ENCODE measurements around the gene VSIG4.

- TF ChIP-seq CTCF (IDR thresholded peaks at IDR 0.05) (no peak), POLR2AphosphoS5 (IDR thresholded peaks at IDR 0.05) (no peak)
Observed at GRCh38 chrX:66076801-66077200, 36.9 kb upstream of the VSIG4 start.
